Limb (tissue), 2 donors: Measurements from ENCODE around the gene PPP2R3C.
"Not testable (repeated sequence)": the region's sequence is repeated elsewhere in the genome, so short reads cannot be mapped to it uniquely, and the experiment has no call there.

Experiments used
- DNase-seq, 2 donors: peaks; one replicate each; pipeline ENCODE4 v3.0.0-alpha.2; 2016; ENCODE audit errors: extremely low spot score in 2 of 2

The PPP2R3C gene

DNA sequence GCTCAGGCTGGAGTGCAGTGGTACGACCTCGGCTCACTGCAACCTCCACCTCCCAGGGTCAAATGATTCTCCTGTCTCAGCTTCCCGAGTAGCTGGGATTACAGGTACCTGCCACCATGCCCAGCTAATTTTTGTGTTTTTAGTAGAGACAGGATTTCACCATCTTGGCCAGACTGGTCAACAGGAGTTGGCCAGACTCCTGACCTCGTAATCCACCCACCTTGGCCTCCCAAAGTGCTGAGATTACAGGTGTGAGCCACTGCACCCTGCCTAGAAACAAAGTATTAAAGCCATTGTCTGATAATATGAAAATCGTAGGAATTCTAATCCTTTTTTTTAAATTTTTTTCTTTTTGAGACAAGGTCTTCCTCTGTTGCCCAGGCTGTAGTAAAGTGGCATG, 56.1 kb downstream of the PPP2R3C start:
- not testable (repeated sequence) for DNase-seq

- not testable (repeated sequence) for DNase-seq
These were observed 60.5 kb downstream of the PPP2R3C start for GRCh38 chr14:35061113-35061791.

DNA sequence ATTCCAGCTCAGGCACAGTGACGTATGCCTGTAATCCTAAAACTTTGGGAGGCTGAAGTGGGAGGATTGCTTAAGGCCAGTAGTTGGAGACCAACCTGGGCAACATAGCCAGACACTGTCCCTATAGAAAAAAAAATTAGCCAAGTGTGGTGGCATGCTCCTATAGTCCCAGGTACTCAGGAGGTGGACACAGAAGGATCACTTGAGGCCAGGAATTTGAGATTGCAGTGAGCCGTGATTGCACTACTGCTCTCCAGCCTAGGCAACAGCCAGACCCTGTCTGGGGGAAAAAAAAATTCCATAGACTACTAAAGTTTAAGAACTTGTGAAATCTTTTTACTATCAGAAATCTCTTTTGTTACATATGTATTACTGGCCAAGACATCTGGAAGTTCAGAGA, 69.2 kb downstream of the PPP2R3C start:
- no peak for DNase-seq

GRCh38 chr14:35051796-35052195, 70.0 kb downstream of the PPP2R3C start:
- no peak for DNase-seq

DNA sequence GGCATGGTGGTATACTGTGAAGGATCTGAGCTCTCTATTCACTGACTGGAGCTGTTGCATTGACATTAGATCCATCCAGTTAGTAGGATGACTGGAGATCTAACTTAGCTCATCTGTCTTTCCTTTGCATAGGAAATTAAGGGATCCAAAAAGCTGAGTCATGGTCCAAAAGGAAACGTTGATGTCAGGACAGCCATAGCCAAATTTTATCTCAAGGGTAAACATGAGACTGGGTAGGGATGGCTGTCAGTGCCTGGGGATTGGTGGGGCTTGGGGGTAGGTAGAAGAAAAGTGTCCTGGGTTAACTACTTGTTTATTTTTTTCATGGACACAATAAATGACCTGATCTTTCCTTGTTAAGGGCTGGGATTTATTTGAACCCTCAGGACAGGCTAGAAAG, 71.1 kb downstream of the PPP2R3C start:
- DNase-seq = no peak

DNA sequence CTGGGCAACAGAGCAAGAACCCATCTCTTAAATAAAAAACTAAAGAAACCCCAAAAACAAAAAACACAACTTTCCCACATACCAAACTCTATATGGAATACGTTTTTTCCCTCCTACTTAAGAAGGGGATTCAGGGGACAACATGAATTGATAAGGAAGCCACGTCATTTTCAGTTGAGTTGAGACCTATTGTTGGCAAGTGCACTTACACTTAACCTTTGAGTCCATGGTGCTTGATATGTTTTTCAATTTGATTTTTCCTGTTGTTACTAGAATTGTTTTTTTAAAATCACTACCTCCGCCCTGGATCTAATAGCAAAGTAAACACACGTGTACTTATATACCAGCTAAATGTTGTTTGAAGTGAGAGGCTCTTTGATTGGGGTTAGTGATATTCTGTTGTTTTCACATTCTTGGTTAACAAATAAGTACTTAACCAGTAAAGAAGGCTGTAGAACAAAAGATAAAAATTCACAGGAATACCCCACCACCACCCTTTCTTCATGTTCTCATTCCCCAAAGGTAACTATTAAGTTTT, 73.7 kb downstream of the PPP2R3C start:
- DNase-seq = no peak

DNA sequence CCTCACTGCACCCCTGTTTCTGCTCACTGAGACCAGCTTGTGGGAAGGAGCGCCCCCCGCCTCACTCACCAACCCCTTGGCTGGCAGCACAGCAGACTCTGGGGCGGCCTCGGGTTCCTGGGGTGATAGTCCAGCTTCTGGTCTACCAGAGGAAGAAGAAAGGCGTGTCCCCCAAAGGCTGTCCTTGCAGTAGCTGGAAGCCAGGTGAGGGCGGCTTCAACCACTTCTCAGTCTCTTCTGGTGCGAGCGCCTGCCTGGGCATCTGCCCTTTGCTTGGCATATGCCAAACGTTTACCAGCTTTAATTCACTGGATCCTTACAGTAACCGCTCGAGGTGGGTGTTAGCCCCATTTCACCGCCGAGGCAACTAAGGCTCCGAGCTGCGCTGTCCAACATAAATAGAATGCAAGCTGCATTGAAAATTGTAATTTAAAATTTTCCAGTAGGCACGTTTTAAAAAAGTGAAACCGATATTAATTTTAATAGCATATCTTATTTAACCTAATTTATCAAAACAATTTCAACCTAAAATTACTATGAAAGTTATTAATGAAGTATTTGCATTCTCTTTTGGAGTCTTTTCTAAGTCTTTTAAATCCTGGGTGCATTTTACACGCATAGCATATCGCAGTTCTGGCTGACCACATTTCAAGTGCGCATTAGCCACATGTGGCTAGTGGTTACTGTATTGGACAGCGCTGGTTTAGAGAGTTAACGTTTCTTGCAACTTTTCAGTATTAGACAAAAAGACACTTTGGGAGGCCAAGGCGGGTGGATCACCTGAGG, 74.8 kb downstream of the PPP2R3C start:
- no peak for DNase-seq

GRCh38 chr14:35046048-35046750, 75.6 kb downstream of the PPP2R3C start, which contains the start of gene FAM177A1:
FAM177A1 (plus strand) TSS chr14:35046272; CDS start chr14:35046464, 192 bp downstream.
- DNase-seq = peak; percentile 92 to 99

DNA sequence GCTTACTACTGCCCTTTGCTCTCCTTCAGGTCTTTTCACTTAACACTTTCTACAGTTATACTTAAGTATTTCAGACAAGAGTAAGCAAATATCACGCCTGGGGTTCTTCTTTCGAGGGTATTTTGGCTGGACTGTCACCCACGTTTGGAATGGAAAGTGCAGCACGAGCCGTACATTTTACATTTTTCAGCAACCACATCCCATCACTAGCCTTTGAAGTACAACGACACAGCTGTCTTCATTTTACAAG, 76.1 kb downstream of the PPP2R3C start:
- DNase-seq = no peak

DNA sequence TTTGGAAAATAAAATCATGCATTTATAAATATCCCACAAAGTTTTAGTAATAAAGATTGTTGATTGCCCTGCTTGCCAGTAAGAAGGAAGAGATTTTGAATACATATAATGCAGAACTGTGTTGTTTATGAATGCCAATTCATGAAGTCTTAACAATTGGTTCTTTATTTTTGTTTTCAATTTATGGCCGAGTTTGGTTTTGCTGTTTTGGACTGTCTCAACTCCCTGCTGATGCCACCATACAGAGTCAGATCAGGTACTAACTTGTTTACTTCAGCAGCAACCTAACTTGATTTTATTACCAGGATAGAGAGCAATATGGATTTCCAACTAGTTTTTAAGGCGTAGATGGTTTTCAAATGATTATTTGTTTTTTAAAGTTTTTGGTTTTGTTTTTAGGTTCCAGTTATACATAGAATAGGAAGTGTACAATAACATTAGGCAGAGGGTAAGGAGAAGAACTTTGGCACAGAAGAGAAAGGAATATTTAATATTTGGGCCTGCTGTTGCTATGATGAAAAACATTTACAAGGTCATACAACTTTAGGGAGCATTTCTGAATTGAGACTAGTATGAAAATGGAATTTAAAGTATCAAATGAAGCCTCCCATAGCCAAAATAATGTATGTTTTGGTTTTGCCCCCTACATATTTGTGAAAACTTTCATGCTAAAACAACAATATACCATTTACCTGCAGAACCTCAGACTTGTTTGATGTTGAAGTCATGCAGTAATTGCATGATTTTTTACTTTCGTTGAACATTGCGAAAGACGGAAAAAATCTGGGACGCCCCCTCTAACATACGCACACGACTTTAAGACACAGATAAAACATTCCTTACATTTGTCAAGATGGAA, 76.6 kb downstream of the PPP2R3C start:
- DNase-seq = no peak

DNA sequence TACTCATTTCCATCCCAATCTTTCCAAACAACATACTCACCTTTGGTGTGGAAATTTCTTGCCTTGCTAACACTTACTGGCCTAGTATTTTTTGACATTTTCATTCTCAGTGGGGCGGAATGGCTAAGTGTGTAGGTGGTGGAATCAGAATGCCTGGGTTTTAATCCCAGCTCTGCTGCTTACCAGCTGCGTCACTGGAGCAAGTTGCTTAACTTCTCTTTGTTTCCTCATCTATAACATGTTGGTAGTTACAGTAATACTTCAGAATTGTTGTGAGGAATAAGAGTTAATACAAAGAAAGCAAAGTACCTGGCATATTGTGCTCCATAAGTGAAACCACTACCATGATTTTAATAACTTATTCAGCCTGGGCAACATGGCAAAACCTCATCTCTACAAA, 78.7 kb downstream of the PPP2R3C start:
- DNase-seq = no peak

- DNase-seq = no peak
These were observed 79.2 kb downstream of the PPP2R3C start for GRCh38 chr14:35042632-35043031.

- not testable (repeated sequence) for DNase-seq
These were observed 83.5 kb downstream of the PPP2R3C start for GRCh38 chr14:35038312-35038711.
